ENCODE results near the gene NMNAT2. TPM values are rescaled to one million over a fixed set of nuclear protein-coding genes. Genes with fewer than 3 reads are reported as not detected.
A peak's percentile ranks its signal among the peaks of the same experiment; 100 is the strongest.
"Not testable (repeated sequence)": the region's sequence is repeated elsewhere in the genome, so short reads cannot be mapped to it uniquely, and the experiment has no call there.

Gene NMNAT2
- total RNA-seq, 1 donor from 2014 or later: 2.6 TPM

- ATAC-seq (no peak), DNase-seq (ENCODE audit: low spot score) (no peak)
- intact Hi-C loops (cut with DNase I): no loop called here
These were observed 168.2 kb downstream of the NMNAT2 start for GRCh38 chr1:183249941-183250452.

GRCh38 chr1:183248989-183249691 lies 169.0 kb downstream of the NMNAT2 start:
- DNase-seq (ENCODE audit: low spot score): no peak
- intact Hi-C loops (cut with DNase I): no loop called here
- no peak for ATAC-seq

DNA sequence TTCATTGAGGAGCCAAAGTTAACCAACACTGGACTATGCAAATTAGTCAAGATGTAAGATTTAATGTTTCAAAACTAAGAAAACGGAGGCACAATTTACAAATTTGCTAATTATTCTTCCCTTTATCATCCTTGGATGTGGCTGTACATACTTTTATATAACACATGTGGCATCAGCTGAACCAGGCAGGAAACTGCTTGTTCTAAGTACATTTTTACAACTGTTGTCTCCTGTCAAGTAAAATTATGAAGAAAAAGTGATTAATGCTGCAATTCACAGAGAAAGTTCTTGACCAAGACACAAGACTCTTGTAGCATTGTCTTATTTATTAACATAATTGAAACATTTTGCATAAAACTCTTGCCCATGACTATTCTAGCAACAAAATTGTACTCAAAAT lies 170.2 kb downstream of the NMNAT2 start:
- intact Hi-C loops (cut with DNase I): no loop called here
- no peak for ATAC-seq
- no peak for DNase-seq (ENCODE audit: low spot score)

DNA sequence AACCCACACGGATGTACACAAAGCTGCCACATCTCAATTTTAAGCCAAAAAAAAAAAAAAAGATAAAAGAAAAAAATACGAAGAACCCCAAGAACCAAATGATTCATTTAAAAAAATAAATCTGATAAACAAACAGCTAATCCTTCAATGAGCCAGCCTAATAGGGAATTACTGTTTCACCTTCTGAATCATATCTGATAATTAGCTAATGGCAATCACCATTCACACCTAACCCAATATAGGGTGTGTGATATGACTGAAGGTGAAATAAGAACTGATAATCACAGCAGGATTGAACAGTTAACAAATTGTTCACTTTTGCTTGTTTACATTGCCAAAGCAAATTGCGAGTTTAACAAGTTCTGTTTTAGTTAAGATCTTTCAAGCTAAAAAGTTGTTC lies 170.7 kb downstream of the NMNAT2 start:
- ATAC-seq (no peak), DNase-seq (ENCODE audit: low spot score) (no peak)
- intact Hi-C loops (cut with DNase I): no loop called here

- no peak for DNase-seq (ENCODE audit: low spot score)
- no peak for ATAC-seq
- intact Hi-C loops (cut with DNase I): no loop called here
These were observed 171.1 kb downstream of the NMNAT2 start for GRCh38 chr1:183247066-183247465.

DNA sequence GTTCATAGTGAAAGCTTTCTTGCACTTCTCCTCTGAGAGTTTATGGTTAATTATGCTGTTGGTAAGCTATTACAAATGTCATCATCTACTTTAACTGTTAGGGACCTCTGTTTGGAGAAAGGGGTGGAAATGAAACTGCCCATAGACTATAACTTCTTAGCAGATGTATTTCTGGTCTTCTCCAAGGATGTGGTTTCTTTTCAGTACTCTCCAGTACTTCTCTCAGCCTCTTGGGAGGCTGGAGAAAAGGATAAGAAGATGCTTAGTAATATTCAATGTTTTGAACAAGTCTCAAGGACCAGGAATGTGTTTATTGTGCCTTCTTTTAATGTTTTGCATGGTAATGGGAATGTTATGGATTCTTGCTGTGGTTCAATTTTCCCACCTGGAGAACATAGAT lies 171.7 kb downstream of the NMNAT2 start:
- intact Hi-C loops (cut with DNase I): no loop called here

DNA sequence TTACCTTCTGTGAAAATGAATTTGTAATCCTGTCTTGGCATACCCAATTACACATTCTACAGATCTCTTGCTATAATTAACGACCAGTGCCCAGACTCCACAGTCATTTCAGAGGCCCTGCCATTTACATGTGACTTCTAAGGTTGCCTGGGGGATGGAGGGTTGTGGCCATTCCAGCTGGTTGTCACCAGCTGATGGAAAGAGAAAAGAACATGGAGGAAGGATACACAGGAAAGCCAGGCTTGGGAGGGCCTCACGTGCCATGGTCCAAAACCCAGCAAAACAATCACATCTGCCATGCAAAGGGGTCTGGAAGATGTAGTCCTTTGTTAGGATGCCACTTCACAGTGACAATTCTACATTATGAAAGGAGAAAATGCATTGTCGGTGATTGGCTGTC lies 172.8 kb downstream of the NMNAT2 start:
- no peak for ATAC-seq
- DNase-seq (ENCODE audit: low spot score): no peak
- intact Hi-C loops (cut with DNase I): no loop called here

More for the DNA sequence above, 171.7 kb downstream of the NMNAT2 start:
- ATAC-seq: no peak
- DNase-seq (ENCODE audit: low spot score): no peak

DNA sequence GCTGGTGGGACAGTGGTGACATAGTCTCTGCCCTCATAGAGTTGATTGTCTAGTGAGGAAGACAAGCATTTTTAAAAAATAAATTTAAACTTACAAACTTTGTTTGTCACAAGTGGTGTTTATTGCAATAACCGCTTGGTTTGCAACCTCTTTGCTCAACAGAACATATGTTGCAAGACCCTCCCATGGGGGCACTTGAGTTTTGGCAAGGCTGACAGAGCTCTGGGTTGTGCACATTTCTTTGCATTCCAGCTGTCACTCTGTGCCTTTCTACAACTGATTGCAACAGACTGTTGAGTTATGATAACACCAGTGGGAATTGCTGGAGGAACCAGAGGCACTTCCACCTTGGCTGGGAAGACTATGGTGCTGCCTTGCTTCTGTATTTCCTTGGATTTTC lies 173.7 kb downstream of the NMNAT2 start:
- intact Hi-C loops (cut with DNase I): no loop called here
- DNase-seq (ENCODE audit: low spot score) (peak; percentile 91), ATAC-seq (peak; percentile 69)

- no peak for DNase-seq (ENCODE audit: low spot score)
- intact Hi-C loops (cut with DNase I): no loop called here
- ATAC-seq: peak; percentile 72
These were observed 174.8 kb downstream of the NMNAT2 start for GRCh38 chr1:183243161-183244050.

DNA sequence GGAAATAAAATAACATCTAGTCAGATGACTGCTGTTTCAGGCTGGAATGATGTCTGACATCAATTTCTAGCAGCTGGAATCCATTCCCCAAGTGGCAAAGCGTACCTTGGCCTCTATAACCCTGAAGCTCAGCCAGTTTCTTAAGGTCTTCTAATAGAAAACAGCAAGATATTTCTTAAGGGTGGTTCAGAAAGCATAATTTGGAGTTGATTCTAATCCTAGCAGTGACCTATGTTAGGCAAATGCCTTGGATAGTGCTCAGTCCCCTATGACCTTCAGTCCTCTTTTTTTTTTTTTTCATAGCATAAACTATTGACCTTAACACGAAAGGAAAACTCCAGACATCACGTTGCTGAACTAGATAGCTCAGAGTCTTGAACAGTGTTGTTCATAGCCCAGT lies 175.6 kb downstream of the NMNAT2 start:
- no peak for DNase-seq (ENCODE audit: low spot score)
- intact Hi-C loops (cut with DNase I): no loop called here
- peak; percentile 79 for ATAC-seq

GRCh38 chr1:183241471-183241870 lies 176.7 kb downstream of the NMNAT2 start:
- no peak for ATAC-seq
- intact Hi-C loops (cut with DNase I): no loop called here

DNA sequence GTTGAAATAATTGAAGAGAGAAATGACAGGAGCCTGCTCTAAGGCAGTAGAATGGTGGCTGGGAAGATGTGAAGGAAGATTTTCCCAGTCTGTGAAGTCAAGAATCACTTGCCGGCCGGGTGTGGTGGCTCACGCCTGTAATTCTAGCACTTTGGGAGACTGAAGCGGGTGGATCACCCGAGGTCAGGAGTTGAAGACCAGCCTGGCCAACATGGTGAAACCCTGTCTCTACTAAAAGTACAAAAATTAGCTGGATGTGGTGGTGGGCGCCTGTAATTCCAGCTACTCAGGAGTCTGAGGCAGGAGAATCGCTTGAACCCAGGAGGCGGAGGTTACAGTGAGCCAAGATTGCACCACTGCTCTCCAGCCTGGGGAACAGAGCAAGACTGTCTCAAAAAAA lies 177.3 kb downstream of the NMNAT2 start:
- DNase-seq (ENCODE audit: low spot score); intact Hi-C loops (cut with DNase I); ATAC-seq: not testable (repeated sequence)

More at GRCh38 chr1:183241471-183241870, 176.7 kb downstream of the NMNAT2 start:
- DNase-seq (ENCODE audit: low spot score): no peak

DNA sequence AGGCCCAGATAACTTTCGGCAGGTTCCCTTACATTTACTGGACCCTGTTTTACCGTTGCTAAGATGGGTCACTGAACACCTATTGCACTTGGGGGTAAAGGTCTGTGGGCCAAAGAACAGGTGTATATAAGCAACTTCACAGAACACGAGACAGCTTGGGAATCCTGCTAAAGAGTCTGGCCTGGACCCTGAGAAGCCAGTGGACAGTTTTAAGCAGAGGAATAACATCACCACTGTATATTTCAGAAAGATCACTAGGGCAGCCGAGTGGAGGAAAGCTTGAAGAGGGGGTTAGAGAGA lies 177.7 kb downstream of the NMNAT2 start:
- no peak for ATAC-seq
- DNase-seq (ENCODE audit: low spot score): no peak
- intact Hi-C loops (cut with DNase I): no loop called here

DNA sequence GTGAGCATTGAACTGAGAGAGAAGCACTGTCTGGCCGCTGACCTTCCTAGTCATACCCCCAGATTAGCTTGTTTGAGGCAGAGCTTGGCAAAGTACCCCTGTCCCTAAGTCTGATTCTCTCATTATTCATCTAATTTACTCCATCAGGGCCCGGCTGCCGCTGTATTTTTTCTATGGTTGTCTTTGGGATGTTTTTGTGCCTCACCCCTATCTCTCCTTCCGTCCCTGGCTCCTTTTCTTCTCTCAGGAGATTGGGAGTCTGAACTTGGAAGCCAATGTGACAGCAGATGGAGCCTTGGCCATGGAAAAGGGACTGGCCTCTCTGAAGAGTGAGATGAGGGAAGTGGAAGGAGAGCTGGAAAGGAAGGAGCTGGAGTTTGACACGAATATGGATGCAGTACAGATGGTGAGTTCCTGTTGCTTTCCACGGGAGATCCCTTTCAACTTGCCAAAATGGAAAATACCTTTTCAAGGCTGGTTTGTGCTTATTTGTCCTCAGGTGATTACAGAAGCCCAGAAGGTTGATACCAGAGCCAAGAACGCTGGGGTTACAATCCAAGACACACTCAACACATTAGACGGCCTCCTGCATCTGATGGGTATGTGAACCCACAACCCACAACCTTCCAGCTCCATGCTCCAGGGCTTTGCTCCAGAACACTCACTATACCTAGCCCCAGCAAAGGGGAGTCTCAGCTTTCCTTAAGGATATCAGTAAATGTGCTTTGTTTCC lies 178.2 kb downstream of the NMNAT2 start:
- intact Hi-C loops (cut with DNase I): loop anchor here (10.0 kb wide), 1 partner anchor 285 kb away; the partner anchor contains the start of gene SHCBP1L
- DNase-seq (ENCODE audit: low spot score) (no peak), ATAC-seq (no peak)

GRCh38 chr1:183239220-183239742 lies 178.9 kb downstream of the NMNAT2 start:
- ATAC-seq (no peak), DNase-seq (ENCODE audit: low spot score) (no peak)
- intact Hi-C loops (cut with DNase I): loop anchor here (10.0 kb wide), 1 partner anchor 284 kb away; the partner anchor contains the start of gene SHCBP1L

- no peak for DNase-seq (ENCODE audit: low spot score)
- intact Hi-C loops (cut with DNase I): loop anchor here (10.0 kb wide), 1 partner anchor 283 kb away; the partner anchor contains the start of gene SHCBP1L
- no peak for ATAC-seq
These were observed 180.1 kb downstream of the NMNAT2 start for GRCh38 chr1:183238071-183238470.

DNA sequence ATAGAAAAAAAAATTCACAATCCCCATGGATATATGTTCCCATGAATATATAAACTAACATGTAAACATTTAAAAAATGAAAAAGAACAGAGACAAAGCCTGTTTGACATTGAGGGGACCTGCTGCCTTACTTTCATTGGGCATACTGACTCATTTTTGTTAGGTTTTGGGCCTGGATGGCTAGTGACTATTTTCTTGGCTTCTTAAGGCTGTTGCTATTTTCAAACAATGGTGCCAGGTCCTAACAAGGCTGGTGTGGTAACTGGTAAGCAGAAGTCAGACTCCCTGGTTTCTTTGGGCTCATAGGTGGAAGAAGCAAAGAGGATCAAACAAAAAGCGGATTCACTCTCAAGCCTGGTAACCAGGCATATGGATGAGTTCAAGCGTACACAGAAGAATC lies 181.1 kb downstream of the NMNAT2 start:
- ATAC-seq: no peak
- DNase-seq (ENCODE audit: low spot score): no peak
- intact Hi-C loops (cut with DNase I): loop anchor here (10.0 kb wide), 1 partner anchor 282 kb away; the partner anchor contains the start of gene SHCBP1L

GRCh38 chr1:183236158-183236725 lies 181.9 kb downstream of the NMNAT2 start:
- intact Hi-C loops (cut with DNase I): loop anchor here (10.0 kb wide), 1 partner anchor 281 kb away; the partner anchor contains the start of gene SHCBP1L
- DNase-seq (ENCODE audit: low spot score): no peak
- no peak for ATAC-seq

All from sciatic nerve (tissue), 2 donors.